GM18508 (cell line): ENCODE measurements around the gene UNC5CL.
"Not testable (repeated sequence)": the region's sequence is repeated elsewhere in the genome, so short reads cannot be mapped to it uniquely, and the experiment has no call there.

ENCODE experiments used
- ATAC-seq: cut with Tn5 transposase; IDR thresholded peaks from one replicate; pipeline ENCODE4 v1.9.1; 2021; ENCODE audit warnings: moderate number of reproducible peaks; ENCODE audit not compliant: insufficient read depth, unreplicated experiment

UNC5CL gene

DNA sequence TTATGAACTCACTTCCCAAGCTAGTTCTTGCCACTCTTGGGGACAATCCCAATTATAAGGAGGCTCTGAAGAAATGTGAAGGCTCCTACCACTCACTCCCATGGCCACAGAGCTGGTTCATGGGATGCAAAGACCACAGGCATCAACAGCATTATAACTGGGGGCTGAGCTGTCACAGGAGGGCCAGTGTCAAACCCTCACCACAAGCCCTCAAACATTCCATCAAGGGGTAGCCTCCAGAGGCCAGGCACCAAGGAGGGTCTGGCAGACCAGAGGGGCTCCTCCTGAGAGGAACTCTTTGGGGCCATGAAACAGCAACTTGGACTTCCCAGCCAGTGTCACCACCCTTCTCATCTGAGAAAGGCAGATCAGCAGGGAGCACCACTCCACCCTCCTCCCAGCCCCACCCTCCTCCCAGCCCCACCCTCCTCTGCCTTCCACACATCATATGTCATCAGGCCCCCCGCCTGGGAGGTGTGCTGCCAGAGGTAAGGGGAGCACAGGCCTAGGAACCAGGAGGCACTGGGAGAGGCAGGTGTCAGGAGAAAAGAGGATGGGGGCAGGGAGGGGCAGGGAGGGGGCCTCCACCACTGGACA is 2.0 kb upstream of the UNC5CL start:
- ATAC-seq = no peak

DNA sequence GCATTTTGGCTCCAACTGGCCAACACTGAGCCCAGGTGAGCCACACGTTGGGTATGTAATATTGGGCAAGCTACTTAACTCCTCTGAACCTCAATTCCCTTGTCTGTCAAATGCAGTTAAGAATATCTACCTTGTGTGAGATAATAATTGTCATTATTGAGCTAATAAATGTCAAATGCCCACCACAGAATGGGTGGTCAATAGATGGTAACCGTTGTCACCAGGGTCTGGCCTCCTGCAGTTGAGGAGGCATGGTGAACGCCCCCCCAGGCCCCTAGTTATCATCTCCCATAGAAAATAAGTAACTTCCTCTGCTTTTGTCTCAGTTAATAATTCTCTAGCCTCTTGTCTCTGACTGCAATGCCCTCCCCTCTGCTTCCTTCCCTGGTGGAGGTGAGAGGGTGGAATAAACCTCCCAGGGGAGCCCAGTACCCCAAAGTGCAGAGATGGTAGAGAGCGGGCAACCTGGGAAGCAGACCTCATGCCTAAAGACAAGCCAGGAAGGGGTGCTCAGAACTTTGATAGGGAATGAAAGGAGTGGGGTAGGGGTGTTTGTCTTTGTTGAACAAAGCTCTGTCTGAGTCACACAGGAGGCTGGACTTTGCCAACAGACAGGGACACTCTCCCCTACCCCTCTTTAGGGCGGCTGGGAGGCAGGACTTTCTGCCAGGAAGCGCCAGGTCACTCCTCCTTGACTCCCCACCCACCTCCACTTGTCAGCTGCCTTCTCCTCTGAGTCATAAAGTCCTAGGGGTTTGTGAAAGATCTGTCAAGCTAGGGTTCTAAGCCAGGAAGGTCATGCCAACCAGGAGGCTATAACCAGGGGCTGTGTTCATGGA is 1.3 kb upstream of the UNC5CL start:
- no peak for ATAC-seq

DNA sequence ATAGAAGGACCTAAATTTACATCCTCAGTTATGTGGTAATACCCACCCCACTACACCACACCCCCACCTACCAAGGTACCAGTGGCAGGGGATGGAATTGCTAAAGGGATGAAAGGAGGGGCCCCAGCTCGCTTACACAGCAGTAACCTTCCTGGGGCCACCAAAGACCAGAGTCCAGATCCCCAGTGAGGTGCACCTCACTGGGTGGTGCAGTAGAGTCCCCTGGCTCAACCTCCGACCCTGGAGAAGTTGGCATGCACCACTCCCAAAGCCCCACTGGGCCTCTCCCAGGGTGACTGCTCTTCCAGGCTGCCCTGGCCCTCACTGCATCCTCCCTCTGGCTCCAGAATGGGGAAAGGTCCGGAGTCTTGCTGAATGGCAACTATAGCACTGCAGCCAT is 816 bp downstream of the UNC5CL start:
- no peak for ATAC-seq

DNA sequence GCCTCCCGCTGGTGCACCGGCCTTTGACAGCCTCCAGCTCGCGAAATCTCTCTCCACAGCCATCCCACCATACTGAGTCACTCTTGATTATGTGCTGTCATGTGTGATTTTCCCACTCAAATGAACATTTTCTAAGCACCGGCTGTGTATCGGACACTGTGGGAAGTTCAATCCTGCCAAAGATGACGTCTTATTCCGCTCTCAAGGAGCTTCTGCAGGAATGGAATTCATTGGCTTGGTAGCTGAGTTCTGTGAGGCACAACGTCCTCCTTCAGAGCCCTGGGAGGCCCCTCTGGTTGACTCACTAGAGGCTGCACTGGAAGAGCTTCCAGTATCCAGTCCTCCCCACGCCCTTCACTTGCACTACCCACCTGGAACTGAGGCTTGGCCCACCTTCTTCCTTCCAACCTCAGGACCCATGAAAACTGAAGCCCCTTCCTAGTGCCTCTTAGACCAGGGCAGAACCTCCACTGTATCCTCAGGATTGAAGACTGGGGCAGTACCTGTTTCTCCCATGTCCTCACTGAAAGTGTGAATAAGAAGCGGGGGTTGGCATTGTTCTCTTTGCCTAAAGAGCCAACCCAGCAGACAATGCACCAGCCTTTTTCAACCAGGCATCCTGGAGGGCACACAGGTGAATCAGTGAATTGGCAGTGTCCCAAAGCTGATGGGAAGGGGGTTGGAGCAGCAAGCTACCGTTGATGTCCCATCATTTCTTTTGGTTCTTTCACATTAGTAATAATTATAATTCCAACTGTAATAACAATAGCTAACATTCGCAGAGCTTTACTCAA is 1.7 kb downstream of the UNC5CL start:
- ATAC-seq = no peak

DNA sequence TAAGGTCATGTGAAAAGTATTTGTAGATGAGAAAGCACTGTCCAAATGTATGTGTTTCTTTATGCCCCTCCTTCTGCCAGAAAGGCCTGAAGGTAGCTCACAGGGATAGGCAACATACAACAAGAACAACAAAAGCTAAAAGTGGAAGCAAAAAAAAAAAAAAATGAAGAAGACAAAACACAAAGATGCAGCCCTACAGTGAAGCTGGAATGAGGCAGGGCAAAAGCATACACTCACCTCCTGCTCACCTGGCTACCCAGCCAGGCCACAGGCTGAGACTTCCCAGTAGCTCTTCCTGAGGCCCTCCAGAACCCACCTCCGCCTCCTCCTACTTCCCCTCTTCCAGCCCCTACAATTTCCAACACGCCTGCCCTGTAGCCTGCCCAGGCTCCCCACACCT is 2.4 kb downstream of the UNC5CL start:
- no peak for ATAC-seq

DNA sequence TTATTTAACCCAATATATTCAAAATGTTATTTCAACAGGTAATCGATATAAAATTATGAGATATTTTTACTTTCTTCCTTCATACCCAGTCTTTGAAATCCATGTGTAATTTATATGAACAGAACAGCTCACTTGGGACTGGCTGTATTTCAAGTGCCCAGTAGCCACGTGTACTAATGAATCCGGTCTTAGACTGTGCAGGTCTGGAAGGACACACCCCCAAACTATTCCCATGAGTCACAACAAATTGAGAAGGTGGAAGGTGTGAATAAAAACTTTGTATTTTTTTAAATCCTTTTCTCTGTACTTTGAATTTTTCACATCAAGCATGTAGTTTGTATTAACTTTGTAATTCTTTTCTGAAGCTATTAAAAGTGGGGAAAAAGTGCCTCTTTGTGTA is 2.8 kb downstream of the UNC5CL start:
- ATAC-seq = no peak

DNA sequence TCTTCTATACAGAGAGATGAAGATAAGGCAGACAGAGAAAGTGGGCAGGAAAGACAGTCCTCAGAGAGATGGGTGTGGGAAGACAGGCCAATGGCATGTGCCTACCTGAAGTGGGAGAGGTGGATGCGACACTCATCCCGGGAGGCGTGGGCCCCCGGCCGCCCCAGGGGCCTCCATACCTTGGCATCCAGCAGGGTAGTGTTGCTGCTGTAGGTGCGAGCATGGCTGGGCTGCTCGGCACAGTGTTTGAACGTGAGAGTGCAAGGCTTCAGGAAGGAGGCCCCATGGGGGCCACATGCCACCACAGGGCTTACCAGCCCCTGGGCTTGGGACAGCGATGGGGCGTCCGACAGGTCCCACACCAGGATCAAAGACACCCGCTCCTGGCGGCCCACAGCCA is 5.2 kb downstream of the UNC5CL start:
- no peak for ATAC-seq

DNA sequence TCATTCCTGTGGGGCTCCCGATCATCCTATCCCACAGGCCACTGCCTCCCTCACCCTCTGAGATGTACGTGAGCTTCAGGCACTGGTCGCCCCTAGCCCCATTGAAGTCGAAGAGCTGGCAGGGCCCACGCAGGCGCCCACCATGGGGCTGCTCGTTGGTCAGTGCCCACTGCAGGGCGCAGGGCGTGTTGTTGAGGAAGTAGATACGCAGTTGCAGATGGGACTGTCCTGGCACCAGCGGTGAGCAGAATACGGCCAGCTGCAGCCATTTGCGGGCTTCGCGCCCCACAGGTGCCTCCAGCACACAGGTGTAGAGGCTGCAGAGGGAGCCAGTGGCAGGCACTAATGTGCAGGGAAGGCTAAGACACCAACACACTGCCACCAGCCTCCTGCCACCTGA is 6.2 kb downstream of the UNC5CL start:
- no peak for ATAC-seq

DNA sequence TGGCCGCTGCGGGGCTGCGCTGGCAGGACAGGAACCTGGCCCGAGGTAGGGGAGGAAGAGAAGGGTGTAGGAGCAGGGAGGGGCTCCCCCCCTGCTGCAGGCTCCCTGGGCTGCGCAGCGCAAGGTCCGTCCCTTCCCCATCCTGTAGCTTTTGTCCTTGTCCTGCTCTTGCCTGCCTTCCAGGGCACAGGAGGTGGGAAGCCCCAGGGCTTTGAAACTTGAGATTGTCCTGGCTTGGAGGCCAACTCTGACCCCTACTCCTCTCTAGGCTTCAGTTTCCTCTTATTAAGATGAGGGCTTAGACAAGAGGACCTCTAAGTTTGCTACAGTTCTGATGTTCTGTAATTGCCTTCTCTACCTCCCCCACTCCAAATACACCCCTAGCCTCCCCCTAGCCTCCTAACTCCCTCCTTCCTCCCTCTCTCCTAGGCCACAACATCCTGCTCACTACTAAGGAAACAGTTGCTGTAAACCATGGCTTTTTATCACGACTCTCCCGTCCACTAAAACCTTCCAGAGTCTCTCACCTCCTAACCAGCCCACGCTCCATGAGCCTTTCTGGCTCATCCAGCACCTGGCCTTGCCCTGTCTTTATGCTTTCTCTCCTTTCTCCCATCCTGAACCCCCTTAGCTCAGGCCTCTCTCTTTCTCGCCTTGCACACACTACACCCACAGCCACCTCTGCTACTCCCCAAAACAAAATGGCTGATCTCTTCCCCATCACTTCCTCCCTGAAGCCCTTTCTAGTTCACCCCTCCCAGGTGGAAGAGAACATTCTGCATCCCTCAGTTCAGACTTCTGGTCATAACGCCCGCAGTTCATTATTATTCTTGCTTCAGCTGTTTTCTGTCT is 10.2 kb downstream of the UNC5CL start:
- no peak for ATAC-seq

DNA sequence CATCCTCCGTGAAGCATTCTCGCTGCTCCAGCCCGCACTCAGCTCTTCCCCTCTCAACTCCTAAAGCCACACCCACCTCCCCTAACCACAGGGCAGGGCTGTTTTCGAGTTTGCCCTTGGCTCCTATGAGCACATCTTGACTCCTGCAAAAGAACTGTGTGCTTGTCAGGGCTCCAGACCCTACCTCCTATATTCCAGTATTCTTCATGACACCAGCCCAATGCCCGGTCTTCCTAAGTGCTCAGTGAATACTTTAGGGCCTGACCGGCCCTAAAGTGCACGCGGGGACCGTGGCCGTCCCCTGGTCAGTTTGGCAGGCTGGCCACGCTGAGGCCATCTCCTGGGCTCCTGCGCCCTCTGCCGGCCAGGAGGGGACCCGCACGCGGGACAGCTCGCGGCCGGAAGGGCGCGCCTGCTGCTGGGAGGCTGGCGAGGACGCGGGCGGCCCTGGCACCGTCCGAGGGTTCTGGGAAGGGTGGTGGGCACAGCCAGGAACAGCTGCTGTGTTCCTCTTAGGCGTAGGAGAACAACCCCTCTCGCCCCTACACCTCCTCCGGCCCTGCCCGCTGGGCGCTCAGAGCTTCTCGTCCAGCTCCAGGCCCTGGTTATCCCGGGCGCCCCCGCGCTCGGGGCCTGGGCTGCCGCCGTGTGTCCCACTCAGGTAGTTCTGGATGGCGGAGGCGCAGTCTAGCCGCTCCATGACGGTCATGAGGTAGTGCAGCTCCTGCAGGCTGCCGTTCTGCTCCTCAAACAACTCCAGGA is 11.0 kb downstream of the UNC5CL start:
- peak; percentile 47 for ATAC-seq

DNA sequence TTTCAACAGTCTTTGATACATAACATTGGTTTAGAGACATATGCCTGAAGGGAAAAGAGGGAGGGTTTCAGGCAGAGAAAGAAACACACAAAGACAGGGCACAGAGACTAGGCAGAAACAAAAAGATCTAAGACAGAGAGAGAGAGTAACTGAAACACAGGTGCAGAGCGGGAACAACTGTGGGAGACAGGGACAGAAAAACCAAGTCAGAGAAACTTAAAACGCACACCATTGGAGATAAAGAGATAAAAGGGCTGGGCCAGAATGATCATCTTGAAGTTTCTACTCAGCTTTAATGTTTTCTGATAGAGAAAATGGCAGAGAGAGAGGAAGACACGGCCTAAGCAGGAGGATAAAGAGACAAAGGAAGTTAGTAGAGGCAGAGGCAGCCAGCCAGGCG is 11.8 kb downstream of the UNC5CL start:
- no peak for ATAC-seq

DNA sequence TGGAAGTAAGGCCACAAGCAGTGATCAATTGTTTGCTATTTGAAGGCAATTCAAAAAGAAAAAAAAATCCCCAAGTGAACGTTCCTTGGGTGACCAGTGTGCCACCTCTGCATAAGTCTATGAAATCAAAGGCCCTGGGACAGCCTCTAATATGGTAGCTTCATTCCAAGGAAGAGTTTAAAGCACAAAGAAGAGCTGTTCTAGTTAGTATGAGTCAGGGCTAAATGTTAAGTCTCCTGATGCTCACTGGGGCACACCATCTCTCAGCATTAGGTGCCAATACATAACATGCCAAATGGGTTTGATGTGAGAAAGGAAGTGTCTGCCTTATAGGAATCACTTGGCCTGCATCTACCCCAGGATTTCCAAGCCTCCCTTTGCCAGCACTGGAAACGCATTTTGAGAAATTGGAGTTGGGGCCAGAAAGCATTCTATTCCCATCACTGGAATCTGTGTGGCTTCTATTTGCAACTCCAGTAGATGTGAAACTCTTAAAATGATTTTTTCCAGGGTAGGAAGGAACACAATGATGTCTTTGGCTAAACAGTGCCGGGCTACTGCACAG is 13.0 kb downstream of the UNC5CL start:
- ATAC-seq = no peak

DNA sequence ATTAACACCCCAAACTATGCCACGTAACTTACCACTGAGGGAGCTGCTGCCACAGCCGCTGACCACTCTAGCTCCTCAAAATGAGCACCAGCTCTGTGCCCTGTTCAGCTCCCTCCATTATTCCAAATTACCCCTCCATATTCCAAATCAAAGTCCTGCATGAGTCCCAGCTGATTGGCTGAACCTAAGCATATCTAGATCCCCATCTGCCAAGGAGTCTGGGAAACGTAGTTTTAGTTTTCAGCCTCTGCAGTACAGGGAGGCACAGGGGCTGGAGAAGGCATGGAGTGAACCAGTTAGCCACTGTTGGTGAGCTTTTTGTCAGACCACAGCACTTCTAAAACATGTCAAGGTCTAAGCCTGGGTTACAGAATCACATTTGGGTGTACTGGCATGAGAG is 15.9 kb downstream of the UNC5CL start:
- no peak for ATAC-seq

DNA sequence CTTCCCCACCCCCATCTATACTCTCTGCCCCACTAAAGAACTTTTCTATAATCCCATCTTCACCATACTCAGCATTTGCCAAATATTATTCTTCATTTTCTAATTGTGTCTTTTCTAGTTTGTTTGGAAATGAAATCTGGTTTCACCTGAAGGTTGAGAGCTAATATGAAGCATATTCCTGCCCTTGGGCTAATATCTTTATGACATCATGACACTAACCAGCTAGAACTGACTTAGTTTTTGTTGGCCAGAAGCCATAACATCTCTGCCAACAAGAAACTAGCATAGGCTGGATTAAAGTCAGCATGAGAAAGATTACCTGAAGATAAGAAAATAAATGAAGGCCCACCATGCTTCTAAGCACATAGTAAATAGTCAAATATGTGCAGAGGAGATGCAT is 16.7 kb downstream of the UNC5CL start:
- no peak for ATAC-seq

DNA sequence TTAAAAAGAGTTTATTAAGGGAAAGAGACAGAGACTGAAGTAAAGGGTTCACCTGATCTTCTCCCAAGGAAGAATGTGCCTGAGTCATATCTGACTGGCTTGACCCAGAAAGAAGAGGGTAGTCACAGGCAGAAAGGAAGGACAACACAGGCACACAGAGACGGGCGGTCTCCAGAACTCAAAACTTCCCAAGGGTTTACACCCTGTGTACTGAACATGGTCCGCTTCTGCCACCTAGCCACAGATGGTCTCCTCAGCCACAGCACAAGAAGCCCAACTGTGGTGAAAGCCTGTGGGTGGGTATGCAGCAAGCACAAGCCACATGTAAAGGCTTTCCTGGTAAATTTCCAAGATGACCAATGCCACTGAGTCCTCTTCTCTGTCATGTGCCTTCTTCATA is 17.2 kb downstream of the UNC5CL start:
- ATAC-seq = no peak

DNA sequence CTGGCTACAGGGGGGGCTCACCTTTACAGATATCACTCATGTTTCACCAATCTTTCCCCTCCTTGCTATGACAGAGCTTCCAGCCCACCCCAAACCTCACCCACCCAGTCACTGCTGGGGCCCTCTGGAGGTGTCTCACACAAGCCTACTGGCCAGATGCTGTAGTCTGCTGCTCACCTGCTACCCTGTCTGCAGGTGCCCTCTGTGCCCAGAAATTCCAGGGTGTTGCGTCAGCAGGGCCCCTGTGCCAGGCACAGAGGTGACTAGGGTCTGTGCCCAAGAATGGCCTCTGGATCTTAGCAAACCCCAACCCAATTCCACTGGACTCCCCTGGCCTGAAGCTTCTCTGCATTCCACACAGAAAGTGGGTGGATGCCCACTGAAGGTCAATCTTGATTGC is 21.4 kb downstream of the UNC5CL start:
- ATAC-seq = no peak

DNA sequence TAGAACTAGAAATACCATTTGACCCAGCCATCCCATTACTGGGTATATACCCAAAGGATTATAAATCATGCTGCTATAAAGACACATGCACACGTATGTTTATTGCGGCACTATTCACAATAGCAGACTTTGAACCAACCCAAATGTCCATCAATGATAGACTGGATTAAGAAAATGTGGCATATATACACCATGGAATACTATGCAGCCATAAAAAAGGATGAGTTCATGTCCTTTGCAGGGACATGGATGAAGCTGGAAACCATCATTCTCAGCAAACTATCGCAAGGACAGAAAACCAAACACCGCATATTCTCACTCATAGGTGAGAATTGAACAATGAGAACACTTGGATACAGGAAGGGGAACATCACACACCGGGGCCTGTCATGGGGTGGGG is 23.2 kb downstream of the UNC5CL start:
- ATAC-seq = not testable (repeated sequence)

DNA sequence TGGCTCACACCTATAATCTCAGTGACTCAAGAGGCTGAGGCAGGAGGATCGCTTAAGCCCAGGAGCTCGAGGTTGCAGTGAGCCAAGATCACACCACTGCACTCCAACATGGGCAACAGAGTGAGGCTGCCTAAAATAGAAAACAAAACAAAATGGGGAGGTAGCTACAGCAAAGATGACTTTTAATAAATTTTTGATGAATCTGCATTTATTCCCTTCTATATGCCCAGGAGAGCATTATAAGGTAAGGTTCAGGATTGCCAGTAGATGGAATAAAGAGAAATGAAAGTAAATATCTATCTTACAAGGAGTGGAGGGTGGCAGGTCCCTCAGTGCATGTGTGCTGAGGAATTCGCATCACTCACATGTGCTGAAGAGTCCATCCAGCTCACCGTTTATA is 24.2 kb downstream of the UNC5CL start:
- ATAC-seq = no peak

DNA sequence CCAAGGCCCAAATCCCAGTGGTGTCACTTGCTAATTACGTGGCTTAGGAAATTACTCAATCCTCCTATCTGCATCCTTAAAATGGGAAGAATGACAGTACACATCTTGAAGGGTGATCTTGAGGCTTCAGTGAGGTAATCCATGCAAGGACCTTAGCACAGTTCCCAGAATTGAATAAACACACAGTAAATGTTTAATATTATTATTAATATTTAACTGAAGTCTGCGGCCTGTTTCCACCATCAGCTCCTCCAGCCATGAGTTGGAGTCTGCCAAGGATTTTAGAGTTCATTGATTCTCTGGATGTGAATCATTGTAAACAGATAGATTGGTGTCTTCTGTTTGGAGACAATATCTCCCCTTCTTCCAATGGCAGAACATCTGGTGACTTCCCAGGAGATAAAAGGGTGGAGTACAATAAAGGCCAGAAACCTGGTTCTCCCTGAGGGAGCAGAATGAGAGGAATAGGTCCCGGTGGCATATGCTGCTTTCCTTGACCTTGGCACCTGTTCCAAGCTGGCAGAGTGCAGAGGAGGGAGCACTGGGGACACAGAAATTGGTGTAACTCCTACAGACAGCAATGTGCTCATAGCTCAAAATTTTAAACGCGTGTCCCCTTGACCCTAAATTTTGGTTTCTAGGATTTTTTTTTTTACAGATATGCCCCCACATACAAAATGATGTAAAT is 25.4 kb downstream of the UNC5CL start:
- no peak for ATAC-seq
